IPS-18c (cell line): ENCODE measurements around the gene DPYD.

Source experiments
- H3K4me3 ChIP-seq: 2 replicates; pipeline ENCODE4 v1.7.0; 2013; ENCODE audit warnings: low read depth, mild to moderate bottlenecking, low read length, moderate library complexity; ENCODE audit not compliant: insufficient read depth
- H3K9me3 ChIP-seq: one replicate; pipeline ENCODE4 v1.6.1; 2013; ENCODE audit warnings: mild to moderate bottlenecking, low read length, moderate library complexity; ENCODE audit not compliant: control insufficient read depth, insufficient read depth

The DPYD gene

GRCh38 chr1:97567000-97567749 lies 353.7 kb downstream of the DPYD start:
- Histone ChIP-seq H3K4me3 (no peak overlapping the region), H3K9me3 (no peaks in the 10 kb centered on the region)

- no peaks in the 10 kb centered on the region for H3K9me3 ChIP-seq
- no peak overlapping the region for H3K4me3 ChIP-seq
Observed at GRCh38 chr1:97565886-97566285, 354.9 kb downstream of the DPYD start.

GRCh38 chr1:97563926-97564325 lies 356.9 kb downstream of the DPYD start:
- Histone ChIP-seq H3K9me3 (no peaks in the 10 kb centered on the region), H3K4me3 (no peak overlapping the region)

GRCh38 chr1:97562081-97562480 lies 358.8 kb downstream of the DPYD start:
- H3K9me3 ChIP-seq = no peaks in the 10 kb centered on the region
- H3K4me3 ChIP-seq = no peak overlapping the region

- Histone ChIP-seq H3K9me3 (no peaks in the 10 kb centered on the region), H3K4me3 (no peak overlapping the region)
Observed at GRCh38 chr1:97560714-97561113, 360.1 kb downstream of the DPYD start.

- Histone ChIP-seq H3K4me3 (no peak overlapping the region), H3K9me3 (no peaks in the 10 kb centered on the region)
Observed at GRCh38 chr1:97553971-97554370, 366.9 kb downstream of the DPYD start.

- Histone ChIP-seq H3K4me3 (no peak overlapping the region), H3K9me3 (no peaks in the 10 kb centered on the region)
Observed at GRCh38 chr1:97551113-97551512, 369.7 kb downstream of the DPYD start.

- Histone ChIP-seq H3K9me3 (no peaks in the 10 kb centered on the region), H3K4me3 (no peak overlapping the region)
Observed at GRCh38 chr1:97545446-97545845, 375.4 kb downstream of the DPYD start.

GRCh38 chr1:97540346-97540888 lies 380.4 kb downstream of the DPYD start:
- H3K4me3 ChIP-seq = no peak overlapping the region

GRCh38 chr1:97538113-97538512 lies 382.7 kb downstream of the DPYD start:
- no peak overlapping the region for H3K4me3 ChIP-seq
- H3K9me3 ChIP-seq = no peaks in the 10 kb centered on the region

More at GRCh38 chr1:97540346-97540888, 380.4 kb downstream of the DPYD start:
- H3K9me3 ChIP-seq = no peaks in the 10 kb centered on the region

GRCh38 chr1:97533358-97533757 lies 387.5 kb downstream of the DPYD start:
- no peaks in the 10 kb centered on the region for H3K9me3 ChIP-seq
- no peak overlapping the region for H3K4me3 ChIP-seq

GRCh38 chr1:97529600-97529999 lies 391.2 kb downstream of the DPYD start:
- Histone ChIP-seq H3K4me3 (no peak overlapping the region), H3K9me3 (no peaks in the 10 kb centered on the region)

GRCh38 chr1:97524211-97524610 lies 396.6 kb downstream of the DPYD start:
- Histone ChIP-seq H3K4me3 (no peak overlapping the region), H3K9me3 (no peaks in the 10 kb centered on the region)

- Histone ChIP-seq H3K4me3 (no peak overlapping the region), H3K9me3 (no peaks in the 10 kb centered on the region)
Observed at GRCh38 chr1:97516588-97516987, 404.2 kb downstream of the DPYD start.

- Histone ChIP-seq H3K9me3 (no peaks in the 10 kb centered on the region), H3K4me3 (no peak overlapping the region)
Observed at GRCh38 chr1:97508653-97509218, 412.1 kb downstream of the DPYD start.

- Histone ChIP-seq H3K4me3 (no peak overlapping the region), H3K9me3 (no peaks in the 10 kb centered on the region)
Observed at GRCh38 chr1:97507863-97508262, 413.0 kb downstream of the DPYD start.

GRCh38 chr1:97506368-97506767 lies 414.5 kb downstream of the DPYD start:
- no peak overlapping the region for H3K4me3 ChIP-seq
- no peaks in the 10 kb centered on the region for H3K9me3 ChIP-seq

GRCh38 chr1:97505816-97506215 lies 415.0 kb downstream of the DPYD start:
- no peak overlapping the region for H3K4me3 ChIP-seq
- no peaks in the 10 kb centered on the region for H3K9me3 ChIP-seq
